ENCODE measurements around the gene PTPN3.

PTPN3 gene

DNA sequence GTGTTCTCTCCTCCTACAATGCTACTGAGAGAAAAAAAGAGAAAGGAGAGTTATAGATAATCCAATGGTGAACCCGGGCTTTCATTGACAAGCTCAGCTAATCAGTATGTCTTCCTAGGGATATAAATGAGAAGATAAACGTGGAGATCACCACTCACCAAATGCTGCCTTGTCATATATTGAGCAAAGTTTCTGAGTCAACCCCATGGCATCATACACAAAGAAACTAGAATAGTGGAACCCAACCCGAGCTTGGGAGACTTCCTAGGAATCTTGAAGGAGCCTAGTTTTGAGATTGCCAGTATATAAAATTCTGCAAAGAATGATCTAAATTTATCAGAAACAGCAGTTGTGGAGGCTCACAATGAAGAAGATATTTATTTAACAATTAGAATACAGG, 47.8 kb downstream of the PTPN3 start:
- DNase-seq, result no peak

DNA sequence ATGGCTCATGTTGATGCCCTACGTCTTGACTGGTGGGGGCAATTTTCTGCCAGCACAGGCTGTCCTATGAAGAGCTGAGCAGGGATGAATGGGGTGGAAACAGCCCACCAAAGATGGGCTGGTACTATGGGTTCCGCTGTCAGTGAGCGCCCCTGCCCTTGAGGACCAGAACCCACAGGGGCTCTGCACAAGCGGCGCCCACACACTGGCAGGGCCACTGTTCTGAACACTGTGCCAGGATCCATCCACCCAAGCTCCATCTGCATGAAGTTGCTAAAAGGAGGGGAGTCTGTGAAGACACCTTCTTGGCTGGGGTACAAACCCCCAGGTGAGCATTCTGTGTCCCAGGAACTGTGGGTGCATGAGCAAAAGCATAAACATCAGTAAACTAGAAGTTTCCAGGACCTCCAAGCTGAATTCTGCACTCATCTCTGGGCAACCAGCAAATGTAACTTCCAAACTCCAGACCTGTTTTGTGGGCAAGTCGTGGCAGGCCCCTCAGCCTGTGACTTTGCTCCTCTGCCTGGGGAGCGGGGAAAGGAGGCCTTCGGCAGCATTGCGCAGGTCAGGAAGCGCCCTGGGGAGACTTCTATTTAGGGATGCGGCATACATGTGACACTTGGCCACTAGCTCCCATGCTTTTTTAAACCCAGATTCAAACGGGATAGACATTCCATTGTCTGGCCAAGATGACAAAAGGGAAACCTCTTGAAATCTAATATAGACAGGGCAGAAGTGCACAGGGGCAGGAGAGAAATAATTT, 48.9 kb downstream of the PTPN3 start:
- no peak for DNase-seq

DNA sequence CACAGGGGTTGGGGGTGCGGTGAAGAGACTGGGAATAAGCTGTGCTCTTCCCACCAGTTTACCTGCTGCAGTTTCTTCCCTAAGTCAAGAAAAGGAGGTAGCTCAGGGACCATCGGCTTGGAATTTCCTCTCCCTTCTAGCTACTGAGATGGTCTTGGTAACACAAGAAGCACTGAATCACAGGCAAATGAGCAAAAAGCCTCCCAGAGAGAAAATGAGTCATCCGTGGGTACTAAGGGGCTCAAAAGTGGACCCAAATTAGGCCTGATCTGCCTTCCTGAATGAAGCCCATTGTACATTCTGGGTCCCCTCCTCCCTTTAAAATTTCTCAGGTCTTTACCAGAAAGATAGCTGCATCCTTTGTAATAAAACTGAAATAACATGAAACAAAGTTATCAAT, 49.9 kb downstream of the PTPN3 start:
- DNase-seq, result no peak

DNA sequence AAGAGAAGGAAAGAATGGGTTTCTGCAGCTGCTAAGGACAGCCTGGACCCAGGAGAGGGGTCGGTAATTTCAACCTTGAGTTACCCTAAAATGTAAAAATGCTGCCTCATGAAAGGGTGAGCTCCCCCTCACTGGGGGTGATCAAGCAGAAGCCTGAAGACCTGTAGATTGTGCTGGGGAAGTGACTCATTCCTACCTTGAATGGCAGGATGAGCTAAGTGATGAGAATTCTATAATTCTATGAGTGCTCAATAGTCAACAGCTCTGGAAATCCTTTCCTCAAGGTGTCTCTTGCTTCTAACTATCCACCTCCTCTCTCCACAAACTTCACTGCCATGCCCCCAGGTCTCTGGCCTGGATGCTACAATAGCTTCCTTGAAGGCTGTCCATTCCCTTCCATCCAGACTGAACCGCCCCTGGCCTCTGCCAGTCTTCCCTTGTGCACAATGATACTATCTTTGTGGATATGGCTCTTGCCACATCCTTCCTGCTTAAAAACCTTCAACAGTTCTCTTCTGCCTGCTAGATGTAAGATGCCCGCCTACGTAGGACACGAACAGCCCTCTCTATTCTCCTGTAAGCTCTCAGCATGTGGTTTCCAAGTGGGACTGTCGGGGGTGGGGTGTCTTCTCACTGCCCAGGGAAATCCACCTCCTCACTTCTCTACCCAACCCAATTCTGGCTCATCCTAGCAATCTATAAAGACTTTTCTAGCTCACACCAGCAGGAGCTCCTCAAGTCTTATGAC, 50.6 kb downstream of the PTPN3 start:
- no peak for DNase-seq

DNA sequence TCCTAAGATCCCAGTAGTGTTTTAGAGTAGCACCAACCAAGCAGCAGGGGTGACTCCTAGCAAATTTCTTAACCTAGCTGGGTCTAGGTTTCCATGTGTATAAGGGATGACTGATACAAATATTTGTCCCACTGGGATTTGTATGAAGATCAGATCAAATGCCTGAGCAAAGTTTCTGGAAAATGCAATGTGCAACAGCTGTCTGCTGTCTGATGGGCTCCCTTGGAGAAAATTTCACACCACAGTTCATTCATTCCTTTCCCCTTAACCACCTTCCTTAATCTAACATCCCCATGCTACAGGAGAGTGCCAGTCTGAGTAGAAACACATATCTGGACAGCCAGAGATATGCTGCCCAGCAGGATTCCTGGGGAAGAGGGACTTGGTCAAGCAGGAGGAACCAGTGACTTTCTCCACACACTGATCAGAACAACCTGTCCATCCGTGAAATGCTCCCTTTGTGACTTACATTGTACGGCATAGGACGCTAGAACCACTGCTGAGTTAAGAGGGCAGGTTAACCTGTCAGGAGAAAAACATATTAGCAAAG, 53.3 kb downstream of the PTPN3 start:
- no peak for DNase-seq

DNA sequence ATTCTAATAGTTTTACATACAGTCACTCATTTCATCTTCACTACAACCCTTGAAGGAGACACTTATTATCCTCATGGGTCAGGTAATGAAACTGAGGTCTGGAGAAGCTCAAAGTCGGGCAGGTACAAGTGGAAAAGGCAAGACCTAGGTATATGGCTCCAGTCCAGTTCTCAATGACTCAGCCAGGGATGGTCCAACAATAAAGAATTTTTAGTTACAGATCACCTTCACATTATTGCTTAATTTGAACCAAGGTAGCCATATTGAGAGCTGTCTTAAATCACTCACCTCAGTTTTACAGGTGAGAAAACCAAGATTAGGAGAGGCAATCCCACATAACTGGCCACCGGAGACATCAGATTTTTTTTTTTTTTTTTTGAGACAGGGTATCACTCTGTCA, 55.4 kb downstream of the PTPN3 start:
- no peak for DNase-seq

DNA sequence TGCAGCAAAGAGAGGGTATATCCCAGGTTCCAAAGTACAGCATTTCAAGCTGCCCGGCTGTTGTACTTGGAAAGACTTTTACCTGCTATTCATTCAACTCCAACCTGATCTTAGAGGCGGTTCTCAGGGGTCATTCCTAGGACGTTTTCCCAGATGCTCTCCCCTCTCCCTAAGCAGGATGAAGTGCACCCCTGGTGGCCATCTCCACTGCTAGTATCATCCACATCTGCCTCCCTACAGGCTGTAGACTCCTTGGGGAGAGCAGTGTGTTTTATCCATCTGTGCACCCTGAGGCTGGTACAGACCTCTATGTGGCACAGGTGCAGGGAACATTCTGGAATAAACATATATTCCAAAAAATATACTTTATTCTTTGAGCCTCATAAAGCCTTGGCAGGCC, 56.8 kb downstream of the PTPN3 start:
- no peak for DNase-seq

DNA sequence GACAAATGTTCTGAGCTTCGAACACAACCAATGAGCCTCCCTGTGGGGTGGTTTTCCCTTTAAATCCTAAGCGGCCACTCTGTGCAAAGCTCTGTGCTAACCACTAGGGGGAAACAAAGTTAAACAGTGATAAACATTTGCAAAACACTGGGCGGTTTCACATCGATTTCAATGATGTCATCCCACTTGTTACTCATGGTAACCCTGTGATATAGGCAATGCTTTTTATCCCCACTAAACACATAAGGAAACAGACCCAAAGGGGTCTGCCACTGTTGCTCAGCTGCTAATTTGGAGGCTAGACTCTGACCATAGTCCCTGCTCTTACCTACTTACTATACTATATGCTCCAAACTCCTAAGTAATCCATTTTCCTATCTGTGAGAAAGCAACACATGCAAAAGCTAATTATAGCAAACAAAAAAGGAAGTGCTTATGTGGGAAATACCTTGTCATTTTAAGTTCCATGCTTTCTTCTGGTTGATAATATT, 57.3 kb downstream of the PTPN3 start:
- no peak for DNase-seq

DNA sequence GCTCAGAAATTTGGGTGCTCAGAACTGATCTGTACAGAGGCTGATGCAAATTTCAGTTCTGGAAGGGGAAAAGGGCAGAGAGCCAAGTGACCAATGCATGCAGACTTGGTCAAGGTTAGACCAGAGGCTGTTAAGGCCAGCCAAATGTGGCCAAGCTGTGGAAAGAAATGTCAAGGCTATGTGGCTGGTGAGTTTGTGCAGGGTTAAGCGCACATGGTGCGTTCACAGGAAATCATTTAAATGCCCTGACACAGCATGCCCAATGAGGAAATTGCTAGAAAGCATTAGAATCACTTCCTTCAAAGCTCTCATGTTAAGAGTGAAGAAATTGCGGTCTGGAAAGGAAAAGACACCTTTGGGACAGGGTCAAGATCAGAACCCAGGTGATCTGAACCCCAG, 58.0 kb downstream of the PTPN3 start:
- DNase-seq, result no peak

DNA sequence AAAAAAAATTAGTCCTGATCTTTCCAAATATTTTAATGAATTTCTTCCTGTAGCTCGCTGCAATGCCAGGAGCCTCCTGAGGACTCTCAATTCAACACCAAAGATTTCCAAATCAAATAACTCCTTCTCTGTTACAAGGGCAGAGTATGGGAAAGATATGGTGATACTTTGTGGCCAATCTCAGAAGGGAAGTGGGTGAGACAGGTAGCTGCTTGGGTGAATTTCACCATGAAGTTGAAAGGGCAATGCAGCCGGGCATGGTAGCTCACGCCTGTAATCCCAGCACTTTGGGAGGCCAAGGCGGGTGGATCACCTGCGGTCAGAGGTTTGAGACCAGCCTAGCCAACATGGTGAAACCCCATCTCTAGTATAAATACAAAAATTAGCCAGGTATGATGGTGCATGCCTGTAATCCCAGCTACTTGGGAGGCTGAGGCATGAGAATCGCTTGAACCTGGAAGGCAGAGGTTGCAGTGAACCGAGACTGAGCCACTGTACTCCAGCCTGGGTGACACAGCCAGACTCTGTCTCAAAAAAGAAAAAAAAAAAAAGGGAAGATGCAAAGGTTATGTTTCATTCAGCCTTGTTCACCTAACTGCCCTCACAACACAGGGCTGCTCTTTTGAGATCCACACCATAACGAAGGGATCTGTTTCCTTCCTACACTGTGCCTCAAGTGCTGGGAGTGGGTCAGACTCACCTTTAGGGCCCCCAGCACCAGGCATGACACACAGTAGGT, 58.6 kb downstream of the PTPN3 start:
- no peak for DNase-seq

DNA sequence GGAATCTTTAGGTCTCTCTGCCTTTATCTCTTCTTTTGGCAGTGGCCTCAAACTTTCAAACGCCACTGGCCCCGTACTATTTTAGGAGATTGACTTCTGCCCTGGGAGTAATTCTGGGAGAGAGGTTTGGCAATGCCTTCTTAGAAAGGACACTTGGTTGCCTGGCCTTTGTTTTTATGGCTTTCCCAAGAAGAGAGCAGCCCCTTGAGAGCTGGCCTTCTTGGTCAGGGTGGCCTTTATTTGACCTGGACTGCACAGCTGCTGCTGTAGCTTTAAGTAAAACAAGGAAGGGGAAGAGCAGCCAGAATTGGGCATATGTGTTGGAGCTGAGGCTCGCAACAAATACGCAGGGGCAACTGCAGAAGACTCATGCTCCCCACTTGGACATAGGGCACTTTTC, 60.8 kb downstream of the PTPN3 start:
- no peak for DNase-seq

DNA sequence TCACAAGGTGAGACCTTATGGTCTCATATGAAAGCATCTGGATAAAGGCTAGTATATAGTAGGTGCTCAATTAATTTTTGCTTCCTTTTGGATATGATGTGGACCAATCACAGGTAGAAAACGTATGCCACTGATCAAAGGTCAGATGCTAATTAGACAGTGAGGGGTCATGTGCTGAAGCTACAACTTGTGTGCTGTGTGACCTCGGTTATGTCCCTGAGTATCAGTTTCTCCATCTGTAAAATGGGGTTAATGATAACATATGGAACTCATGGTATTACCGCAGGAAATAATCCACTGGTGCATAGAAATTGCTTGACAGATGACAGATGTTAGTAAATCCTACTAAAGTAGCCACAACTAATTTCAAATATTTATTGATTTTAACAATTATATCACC, 62.0 kb downstream of the PTPN3 start:
- no peak for DNase-seq

DNA sequence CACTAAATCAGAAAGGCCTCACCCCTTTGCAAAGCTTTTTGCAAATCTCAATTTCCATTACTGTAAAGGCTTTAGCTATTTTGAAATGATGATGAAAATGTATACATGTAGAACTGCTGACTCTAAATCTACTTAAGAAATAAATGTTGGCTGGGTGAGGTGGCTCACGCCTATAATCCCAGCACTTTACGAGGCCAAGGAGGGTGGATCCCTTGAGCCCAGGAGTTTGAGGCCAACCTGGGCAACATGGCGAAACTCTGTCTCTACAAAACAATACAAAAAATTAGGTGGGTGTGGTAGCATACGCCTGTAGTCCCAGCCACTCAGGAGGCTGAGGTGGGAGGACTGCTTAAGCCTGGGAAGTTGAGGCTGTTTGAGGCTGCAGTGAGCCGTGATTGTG, 64.6 kb downstream of the PTPN3 start:
- DNase-seq, result no peak

DNA sequence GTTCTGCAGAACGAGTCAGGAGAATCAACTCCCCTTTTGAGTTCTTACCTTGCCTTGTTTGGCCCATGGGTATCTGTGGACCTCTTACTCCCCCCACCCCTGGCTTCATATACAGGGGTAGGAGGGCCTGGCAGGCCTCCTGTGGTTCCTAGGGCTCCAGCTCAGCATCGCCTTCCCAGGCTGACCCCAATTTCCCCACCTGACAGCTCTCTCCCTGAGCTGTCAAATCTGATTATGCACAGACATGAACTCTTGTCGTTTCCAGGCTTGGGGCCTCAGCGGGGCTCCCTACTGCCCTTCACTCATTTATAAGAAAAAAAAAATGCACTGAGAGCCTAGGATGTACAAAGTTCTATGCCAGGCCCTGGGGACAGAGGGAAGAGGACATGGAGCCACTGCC, 67.9 kb downstream of the PTPN3 start:
- no peak for DNase-seq

DNA sequence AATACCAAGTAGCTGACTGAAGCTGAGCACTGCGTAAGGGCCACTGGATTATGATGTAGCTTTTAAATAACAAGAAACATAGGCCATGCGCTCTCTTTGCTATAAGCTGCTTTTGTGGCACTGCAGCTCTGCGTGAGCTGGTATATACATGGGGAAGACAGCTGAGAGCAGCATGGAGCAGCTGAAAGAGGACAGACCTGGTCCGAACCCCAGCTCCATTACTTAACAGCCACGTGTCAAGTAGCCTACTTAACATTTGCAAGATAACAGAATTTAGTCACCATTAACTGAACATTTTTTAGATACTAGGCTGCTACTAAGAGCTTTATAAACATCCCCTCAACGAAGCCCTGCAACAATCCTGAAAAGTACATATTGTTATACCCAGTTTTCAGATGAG, 69.3 kb downstream of the PTPN3 start:
- DNase-seq, result no peak

DNA sequence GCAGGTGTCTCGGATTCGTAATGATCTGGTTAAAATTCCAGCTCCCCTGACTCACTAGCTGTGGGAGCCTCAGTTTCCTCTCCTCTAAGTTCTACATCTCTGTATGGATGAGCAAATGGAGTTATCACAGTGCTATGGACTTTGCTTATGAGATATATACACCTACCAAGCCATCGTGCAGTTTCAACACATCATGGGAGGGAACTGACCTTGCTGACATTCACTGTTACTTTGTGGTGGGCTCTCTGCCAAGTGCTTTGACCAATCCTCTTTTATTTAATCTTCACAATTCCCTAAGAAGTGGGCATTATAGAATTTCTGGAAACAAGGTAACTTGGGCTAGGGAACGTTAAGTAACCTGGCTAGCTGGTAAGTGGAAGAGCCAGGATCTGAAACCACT, 70.2 kb downstream of the PTPN3 start:
- no peak for DNase-seq

DNA sequence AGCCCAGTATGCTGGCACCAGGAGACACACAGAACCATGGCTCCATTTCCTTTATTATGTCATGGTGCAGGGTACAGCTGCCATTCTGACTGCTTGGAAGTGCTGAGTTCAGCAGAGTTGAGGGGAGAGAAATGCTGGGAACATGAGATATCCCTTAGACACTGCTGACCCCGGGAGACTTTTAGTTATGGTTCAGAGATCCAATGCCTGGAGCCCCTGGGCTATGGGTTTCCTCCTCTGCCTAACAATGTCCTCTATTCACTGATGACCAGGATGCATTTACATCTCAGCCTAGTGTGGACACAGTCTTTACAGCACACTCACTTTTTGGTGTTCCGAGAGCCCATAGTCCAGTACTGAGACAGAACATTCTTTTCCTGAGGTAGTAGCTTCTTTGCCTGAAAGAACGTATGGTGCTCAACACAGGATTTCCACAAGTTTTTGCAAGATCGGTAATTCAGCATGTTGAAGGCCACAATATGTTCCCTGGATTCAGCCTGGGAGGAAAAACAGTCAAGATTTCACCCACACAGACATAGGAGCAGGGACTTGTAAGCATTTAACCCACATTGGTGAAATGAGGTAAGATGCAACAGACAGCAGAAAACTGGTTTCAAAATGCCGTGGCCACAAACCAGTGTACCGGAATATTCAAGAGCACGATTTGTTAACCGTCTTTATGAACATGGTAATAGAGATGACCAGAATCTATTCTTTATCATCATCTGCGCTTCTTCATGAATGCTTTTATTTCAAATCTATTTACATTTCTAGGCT, 71.3 kb downstream of the PTPN3 start:
- DNase-seq, result no peak

DNA sequence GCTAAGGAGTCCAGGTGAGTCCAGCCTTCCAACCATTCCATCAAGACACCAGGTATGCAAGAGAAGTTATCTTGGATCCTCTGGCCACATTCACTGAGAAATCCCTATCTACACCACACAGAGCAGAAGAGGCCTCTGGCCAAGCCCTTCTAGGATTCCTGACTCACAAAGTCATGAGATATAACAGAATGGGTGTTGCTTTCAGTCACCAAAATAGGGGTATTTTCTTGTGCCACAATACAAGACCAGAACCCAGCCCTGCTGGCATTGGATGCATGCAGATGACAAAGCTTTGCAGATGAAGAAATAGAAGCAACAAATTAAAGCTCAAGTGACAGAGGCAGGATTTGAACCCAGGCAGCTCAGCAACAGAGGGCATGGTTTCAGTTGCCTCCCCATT, 73.5 kb downstream of the PTPN3 start:
- DNase-seq, result no peak

DNA sequence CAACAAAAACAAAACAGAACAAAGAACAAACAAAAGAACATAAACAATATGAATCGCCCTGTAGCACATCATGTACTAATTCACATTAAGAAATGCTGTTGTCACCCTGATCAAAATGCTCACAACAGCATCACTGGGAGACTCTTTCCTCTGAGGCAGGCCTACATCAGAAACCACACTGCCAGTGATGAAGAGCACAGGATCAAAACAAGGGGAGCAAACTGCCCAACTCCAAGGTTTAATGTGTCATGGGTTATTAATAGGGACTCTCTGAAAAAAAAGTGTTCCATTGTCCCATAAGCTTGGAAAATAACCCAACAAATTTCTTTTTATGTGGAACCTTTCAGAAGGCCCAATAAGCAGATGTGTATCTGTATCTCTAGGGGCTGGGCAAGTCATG, 74.2 kb downstream of the PTPN3 start:
- DNase-seq, result no peak

DNA sequence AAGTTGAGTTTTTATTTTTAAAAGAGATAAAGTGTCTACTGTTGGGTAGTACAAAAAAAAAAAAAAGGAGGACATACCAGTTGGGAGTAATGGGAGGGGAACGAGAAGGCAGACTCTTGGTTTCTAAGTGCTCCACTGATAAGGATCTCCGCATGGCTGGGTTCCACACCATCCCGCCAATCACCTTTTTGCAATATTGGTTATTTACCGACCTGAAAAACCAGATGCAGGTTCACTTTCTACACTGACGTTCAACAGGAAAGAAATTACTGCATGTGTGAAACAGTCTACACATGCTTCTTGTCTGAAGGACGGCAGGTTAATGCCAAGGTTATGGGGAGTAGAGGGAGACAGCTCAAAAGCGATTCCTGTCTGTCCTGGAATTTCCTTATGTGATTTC, 75.5 kb downstream of the PTPN3 start:
- no peak for DNase-seq

DNA sequence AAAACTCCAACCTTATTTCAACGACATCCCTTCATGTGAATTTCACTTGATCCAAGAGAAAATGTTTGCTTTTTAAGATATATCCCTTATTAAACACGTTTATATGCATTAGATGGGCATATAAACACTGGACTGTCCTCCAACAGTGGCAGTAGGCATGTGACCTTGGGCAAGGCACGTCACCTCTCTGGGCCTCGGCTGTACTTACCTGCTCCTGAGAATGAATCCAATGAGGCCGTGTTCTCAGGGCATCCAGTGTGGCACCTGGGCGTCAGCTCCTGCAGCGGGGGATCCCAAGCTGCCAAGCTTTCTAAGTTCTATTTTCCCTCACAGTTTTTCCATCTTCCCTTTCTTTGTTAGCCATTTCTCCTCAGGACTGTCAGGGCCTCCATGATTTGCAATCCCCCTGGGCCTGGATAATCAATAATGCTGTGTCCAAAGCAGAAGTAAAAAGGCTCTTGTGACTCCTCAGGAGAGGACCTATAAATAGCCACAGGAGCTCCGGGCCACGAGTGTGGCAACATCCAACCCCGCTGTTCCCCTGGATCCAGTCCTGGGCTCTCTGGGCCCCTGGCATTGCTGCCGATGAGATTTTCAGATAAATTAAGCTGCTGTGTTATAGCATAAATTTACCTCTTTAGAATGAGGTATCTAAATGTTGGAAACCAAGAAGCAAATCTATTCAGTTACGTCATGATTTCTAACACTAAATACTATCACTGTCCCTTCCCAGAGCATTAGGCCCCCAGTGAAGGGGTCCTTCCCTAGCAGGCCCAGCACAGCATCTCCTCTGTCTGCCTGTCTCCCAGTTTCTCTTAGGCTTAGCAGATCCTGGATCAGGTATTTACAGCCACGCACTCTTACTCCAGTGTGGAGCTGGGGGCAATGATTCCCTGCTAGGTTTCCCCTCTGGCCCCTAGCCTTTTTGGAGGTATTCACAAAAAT, 76.8 kb downstream of the PTPN3 start:
- no peak for DNase-seq

DNA sequence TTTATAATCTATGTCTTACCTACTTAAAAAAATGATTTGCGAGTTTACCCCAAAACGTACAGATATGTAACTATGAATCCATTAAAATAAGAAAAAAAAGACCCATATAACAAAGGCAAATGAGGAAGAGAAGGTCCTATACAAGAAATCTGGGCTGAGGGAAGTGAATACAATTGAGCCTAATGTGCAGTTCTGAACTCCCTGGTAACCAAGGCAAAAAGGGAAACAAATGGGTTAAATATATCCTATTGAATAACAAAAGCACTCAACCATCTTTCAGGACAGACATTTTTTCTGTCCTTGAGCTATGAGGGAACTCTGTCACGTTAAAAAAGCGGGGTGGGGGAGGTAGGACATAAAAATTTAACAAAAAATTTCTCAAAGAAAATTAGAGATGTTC, 78.6 kb downstream of the PTPN3 start:
- no peak for DNase-seq
